ENCODE measurements around the gene MYO1F.

The MYO1F gene

GRCh38 chr19:8601796-8602195, 24.6 kb upstream of the MYO1F start:
- Histone ChIP-seq H3K4me2 (ENCODE audit: low read length) (no peak overlapping the region), H3K4me3 (ENCODE audit: low read depth, low read length, poor library complexity, severe bottlenecking) (no peak overlapping the region), H3K9me3 (ENCODE audit: low read length) (no peaks in the 10 kb centered on the region), H3K79me2 (ENCODE audit: insufficient read depth, low read length) (no peaks in the 10 kb centered on the region), H2AFZ (ENCODE audit: low read length) (no peak overlapping the region), H4K20me1 (ENCODE audit: insufficient read depth, low read length) (no peaks in the 10 kb centered on the region), H3K9me2 (ENCODE audit: low read depth, low read length) (no peaks in the 10 kb centered on the region), H3K9ac (ENCODE audit: low read length) (no peak overlapping the region), H3K27ac (ENCODE audit: low read depth, low read length, poor library complexity, severe bottlenecking) (no peak overlapping the region), H3K27me3 (ENCODE audit: insufficient read depth, low read length) (no peaks in the 10 kb centered on the region; the same call in 1 of the 2 replicates), H3K4me1 (ENCODE audit: insufficient read depth, low read length, severe bottlenecking) (no peaks in the 10 kb centered on the region), H3F3A (ENCODE audit: insufficient read depth, low read length) (no peaks in the 10 kb centered on the region), H3K36me3 (ENCODE audit: insufficient read depth, low read length) (no peaks in the 10 kb centered on the region; the same call in 1 of the 2 replicates)
- TF ChIP-seq CTCF (IDR thresholded peaks at IDR 0.05; ENCODE audit: low read length) (no peak), EZH2 (IDR thresholded peaks at IDR 0.05; ENCODE audit: borderline replicate concordance, low read length) (no peak)

GRCh38 chr19:8600816-8601215, 23.6 kb upstream of the MYO1F start:
- no peak overlapping the region for H2AFZ ChIP-seq (ENCODE audit: low read length)
- no peaks in the 10 kb centered on the region; the same call in 1 of the 2 replicates for H3K27me3 ChIP-seq (ENCODE audit: insufficient read depth, low read length)
- no peak overlapping the region for H3K9ac ChIP-seq (ENCODE audit: low read length)
- H3K9me2 ChIP-seq (ENCODE audit: low read depth, low read length), result no peaks in the 10 kb centered on the region
- no peaks in the 10 kb centered on the region; the same call in 1 of the 2 replicates for H3K36me3 ChIP-seq (ENCODE audit: insufficient read depth, low read length)
- H3K79me2 ChIP-seq (ENCODE audit: insufficient read depth, low read length), result no peaks in the 10 kb centered on the region
- H4K20me1 ChIP-seq (ENCODE audit: insufficient read depth, low read length), result no peaks in the 10 kb centered on the region
- TF ChIP-seq EZH2 (IDR thresholded peaks at IDR 0.05; ENCODE audit: borderline replicate concordance, low read length) (no peak), CTCF (IDR thresholded peaks at IDR 0.05; ENCODE audit: low read length) (no peak)
- H3K4me1 ChIP-seq (ENCODE audit: insufficient read depth, low read length, severe bottlenecking), result no peaks in the 10 kb centered on the region
- H3K4me2 ChIP-seq (ENCODE audit: low read length), result no peak overlapping the region
- no peak overlapping the region for H3K4me3 ChIP-seq (ENCODE audit: low read depth, low read length, poor library complexity, severe bottlenecking)
- no peak overlapping the region for H3K27ac ChIP-seq (ENCODE audit: low read depth, low read length, poor library complexity, severe bottlenecking)
- H3K9me3 ChIP-seq (ENCODE audit: low read length), result no peaks in the 10 kb centered on the region
- no peaks in the 10 kb centered on the region for H3F3A ChIP-seq (ENCODE audit: insufficient read depth, low read length)

GRCh38 chr19:8600064-8600463, 22.8 kb upstream of the MYO1F start:
- H3K9me3 ChIP-seq (ENCODE audit: low read length), result no peaks in the 10 kb centered on the region

More at GRCh38 chr19:8600064-8600463, 22.8 kb upstream of the MYO1F start:
- TF ChIP-seq EZH2 (IDR thresholded peaks at IDR 0.05; ENCODE audit: borderline replicate concordance, low read length) (no peak), CTCF (IDR thresholded peaks at IDR 0.05; ENCODE audit: low read length) (no peak)
- no peaks in the 10 kb centered on the region for H3K79me2 ChIP-seq (ENCODE audit: insufficient read depth, low read length)
- no peaks in the 10 kb centered on the region for H3K4me1 ChIP-seq (ENCODE audit: insufficient read depth, low read length, severe bottlenecking)
- H3F3A ChIP-seq (ENCODE audit: insufficient read depth, low read length), result no peaks in the 10 kb centered on the region
- no peak overlapping the region for H3K4me2 ChIP-seq (ENCODE audit: low read length)
- no peaks in the 10 kb centered on the region for H4K20me1 ChIP-seq (ENCODE audit: insufficient read depth, low read length)
- H2AFZ ChIP-seq (ENCODE audit: low read length), result no peak overlapping the region
- H3K4me3 ChIP-seq (ENCODE audit: low read depth, low read length, poor library complexity, severe bottlenecking), result no peak overlapping the region
- H3K27me3 ChIP-seq (ENCODE audit: insufficient read depth, low read length), result no peaks in the 10 kb centered on the region; the same call in 1 of the 2 replicates
- no peak overlapping the region for H3K9ac ChIP-seq (ENCODE audit: low read length)
- H3K27ac ChIP-seq (ENCODE audit: low read depth, low read length, poor library complexity, severe bottlenecking), result no peak overlapping the region
- no peaks in the 10 kb centered on the region for H3K9me2 ChIP-seq (ENCODE audit: low read depth, low read length)
- H3K36me3 ChIP-seq (ENCODE audit: insufficient read depth, low read length), result no peaks in the 10 kb centered on the region; the same call in 1 of the 2 replicates

Measured in OCI-LY1 (cell line).